NCI-H1694 (cell line): ENCODE measurements around the gene HMGA1.
A peak's percentile ranks its signal among the peaks of the same experiment; 100 is the strongest.
"Not testable (repeated sequence)": the region's sequence is repeated elsewhere in the genome, so short reads cannot be mapped to it uniquely, and the experiment has no call there.

Experiments used
- DNase-seq: peaks from one replicate; lab custom pipeline; 2025; lab: John Stamatoyannopoulos, UW

Gene HMGA1

DNA sequence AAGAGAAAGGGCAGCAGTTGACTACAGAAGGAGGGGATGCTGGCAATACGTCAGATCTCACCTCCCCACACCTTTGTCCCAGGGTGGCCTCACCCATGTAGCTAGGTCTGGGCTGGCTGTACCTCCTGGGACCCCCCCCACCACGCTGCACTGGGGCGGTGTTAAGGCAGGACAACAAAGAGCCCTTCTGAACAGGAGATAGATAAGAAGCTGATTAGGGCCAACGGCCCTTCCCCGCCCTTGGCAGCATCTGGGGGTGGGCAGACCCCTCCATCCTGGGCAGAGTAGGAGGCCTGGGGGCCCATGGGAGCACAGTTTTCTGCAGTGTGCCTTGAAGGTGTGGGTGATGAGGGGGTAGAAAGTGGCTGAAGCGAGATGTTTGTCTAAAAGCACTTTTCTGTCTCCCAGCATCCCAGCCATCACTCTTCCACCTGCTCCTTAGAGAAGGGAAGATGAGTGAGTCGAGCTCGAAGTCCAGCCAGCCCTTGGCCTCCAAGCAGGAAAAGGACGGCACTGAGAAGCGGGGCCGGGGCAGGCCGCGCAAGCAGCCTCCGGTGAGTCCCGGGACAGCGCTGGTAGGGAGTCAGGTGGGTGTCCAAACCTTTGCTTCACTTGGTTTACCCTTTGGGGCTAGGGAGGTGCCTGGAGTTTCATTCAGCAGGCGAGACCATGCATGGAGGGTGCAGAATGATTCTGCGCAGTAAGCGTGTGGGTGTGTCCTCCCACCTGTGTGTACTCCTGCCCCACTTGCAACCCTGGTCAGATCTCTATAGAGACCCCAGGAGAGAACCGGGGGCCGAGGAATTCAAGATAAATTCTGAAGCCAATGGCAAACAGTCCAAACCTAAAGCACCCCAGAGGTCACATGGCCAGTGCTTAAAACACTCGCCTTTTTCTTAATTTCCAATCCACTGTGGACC, 3.9 kb downstream of the HMGA1 start:
- DNase-seq = no peak

- DNase-seq = no peak
Measured at GRCh38 chr6:34241351-34242215, 4.9 kb downstream of the HMGA1 start.

DNA sequence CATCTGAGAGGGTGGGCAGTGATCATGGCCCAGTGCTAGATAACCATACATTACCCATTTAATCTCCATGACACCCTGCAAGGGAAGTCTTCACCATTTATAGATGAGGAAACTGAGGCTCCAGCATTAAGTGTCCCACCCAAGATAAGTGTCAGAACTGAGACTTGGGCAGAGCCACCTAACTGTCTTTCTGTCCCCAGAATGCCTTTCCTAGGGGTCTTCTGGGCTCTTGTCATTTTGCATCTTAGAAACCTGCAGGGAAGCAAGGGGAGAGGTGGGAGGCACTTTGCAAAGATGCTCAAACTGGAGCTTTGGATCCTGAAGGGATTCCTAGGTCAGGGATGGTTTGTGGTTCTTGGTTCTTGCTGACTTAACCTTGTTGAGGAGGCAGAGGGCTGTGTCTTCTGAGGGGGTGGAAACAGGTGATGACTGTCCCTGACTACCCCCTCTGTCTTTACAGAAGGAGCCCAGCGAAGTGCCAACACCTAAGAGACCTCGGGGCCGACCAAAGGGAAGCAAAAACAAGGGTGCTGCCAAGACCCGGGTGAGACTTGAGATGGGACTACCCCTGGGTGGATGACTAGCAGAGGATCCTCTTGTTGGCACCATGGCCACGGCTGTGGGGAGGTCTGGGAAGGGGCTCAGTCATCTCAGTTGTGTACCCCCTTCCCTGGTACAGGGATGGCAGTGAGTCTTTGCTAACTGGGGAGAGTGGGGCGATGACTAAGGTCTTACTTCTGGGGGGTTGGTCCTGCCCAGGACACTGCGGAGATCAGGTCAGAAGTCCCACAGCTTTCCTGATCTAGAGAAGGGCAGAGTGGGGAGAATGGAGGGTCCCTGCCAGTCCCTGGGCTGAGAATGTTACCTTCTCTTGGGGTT, 5.8 kb downstream of the HMGA1 start:
- DNase-seq = no peak

DNA sequence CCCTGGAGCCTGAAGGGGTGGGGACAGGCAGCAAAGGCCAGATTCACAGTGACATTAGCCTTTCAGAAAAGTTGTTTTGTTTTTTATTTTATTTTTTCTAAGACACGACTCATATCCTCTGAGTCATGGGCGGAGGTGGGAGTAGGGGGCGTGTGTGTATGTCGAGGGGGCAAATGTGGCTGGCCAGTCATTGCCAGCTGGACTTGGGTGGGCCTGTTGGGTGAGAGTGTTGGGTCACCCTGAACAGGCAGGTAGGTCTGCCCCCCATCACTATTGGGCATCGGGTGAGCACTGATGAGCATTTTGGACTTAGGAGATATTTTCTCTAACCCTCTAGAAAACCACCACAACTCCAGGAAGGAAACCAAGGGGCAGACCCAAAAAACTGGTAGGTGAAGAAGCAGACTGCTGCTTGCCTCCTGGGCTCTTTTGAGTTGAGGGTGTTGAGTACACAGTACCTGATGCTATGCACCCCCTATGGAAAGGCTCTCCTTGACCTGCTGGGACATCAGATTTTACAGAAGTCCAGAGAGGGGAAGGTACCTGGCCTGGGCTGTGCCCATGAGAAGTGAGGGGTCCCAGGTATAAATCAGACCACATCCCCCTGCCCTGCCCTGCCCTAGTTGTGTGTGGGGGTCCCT, 6.6 kb downstream of the HMGA1 start:
- DNase-seq = no peak

DNA sequence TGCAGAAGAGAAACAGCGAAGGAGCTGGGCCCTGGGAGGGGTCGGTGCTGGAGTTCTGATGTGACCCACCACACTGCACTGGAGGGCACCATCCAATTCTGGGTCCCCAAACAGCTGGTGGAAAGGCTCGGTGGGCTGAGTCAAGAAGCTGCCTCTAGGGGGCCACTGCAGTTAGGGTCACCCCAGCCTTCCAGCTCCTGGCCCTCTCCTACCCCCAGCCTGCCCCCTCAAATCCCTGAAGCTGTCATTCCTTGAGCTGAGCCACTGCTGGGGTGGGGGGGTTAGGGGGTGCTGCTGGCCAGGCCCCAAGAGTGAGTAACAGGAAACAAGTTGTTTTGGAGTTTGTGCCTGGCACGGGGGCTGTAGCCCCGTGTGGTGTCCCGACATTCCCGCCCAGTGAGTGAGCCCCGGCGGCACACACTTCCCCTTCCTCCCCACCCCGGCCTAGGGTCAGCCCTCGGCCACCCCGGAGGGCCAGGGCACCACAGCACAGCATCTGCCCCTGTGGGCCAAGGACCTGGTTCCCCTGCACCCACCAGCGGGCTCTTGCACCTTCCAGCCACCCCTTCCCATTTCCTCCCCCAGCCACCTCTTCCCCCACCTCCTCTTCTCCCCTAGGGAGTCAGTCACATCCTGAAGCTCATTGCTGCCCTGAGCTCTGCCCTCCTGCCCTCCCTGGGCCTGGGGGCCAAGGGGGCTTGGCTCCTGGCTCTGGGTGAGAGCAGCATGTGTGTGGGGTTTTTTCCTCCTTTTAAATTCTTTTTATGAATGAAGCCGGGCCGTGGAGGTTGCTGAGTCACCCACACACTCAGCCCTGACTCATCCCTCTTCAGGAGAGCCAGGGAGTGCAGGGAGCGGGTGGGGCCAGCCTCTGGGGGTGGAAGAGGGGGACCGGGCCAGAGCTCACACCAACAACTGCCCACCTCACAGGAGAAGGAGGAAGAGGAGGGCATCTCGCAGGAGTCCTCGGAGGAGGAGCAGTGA, 7.5 kb downstream of the HMGA1 start:
- DNase-seq = no peak

DNA sequence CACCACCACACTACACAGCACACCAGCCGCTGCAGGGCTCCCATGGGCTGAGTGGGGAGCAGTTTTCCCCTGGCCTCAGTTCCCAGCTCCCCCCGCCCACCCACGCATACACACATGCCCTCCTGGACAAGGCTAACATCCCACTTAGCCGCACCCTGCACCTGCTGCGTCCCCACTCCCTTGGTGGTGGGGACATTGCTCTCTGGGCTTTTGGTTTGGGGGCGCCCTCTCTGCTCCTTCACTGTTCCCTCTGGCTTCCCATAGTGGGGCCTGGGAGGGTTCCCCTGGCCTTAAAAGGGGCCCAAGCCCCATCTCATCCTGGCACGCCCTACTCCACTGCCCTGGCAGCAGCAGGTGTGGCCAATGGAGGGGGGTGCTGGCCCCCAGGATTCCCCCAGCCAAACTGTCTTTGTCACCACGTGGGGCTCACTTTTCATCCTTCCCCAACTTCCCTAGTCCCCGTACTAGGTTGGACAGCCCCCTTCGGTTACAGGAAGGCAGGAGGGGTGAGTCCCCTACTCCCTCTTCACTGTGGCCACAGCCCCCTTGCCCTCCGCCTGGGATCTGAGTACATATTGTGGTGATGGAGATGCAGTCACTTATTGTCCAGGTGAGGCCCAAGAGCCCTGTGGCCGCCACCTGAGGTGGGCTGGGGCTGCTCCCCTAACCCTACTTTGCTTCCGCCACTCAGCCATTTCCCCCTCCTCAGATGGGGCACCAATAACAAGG, 8.5 kb downstream of the HMGA1 start:
- not testable (repeated sequence) for DNase-seq

- not testable (repeated sequence) for DNase-seq
Measured at GRCh38 chr6:34245761-34246140, 9.1 kb downstream of the HMGA1 start.

DNA sequence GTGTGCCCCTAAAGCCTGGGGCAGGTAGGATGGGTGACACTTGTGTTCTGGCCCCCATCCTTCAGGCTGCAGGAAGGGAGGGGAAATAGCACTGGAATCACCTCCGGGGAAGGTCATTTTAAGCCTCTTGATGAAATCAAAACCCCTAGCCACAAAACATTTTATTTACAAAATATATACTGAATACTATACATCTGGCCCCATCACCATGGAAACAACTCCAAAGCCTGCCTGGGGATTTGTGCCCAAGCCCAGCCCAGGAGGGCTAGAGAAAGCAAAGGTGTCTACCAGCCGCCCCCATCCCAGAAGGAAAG, 9.5 kb downstream of the HMGA1 start:
- no peak for DNase-seq

GRCh38 chr6:34246563-34247391, 10.1 kb downstream of the HMGA1 start:
- peak; percentile 75 for DNase-seq

GRCh38 chr6:34247481-34248197, 11.0 kb downstream of the HMGA1 start:
- no peak for DNase-seq

GRCh38 chr6:34248198-34248726, 11.6 kb downstream of the HMGA1 start:
- DNase-seq = no peak

GRCh38 chr6:34248727-34249468, 12.2 kb downstream of the HMGA1 start, which contains the start of gene SMIM29:
Gene SMIM29, minus strand, starts transcription at chr6:34249006. Its CDS starts 1,215 bp downstream, at chr6:34247791.
- DNase-seq = peak; percentile 65

DNA sequence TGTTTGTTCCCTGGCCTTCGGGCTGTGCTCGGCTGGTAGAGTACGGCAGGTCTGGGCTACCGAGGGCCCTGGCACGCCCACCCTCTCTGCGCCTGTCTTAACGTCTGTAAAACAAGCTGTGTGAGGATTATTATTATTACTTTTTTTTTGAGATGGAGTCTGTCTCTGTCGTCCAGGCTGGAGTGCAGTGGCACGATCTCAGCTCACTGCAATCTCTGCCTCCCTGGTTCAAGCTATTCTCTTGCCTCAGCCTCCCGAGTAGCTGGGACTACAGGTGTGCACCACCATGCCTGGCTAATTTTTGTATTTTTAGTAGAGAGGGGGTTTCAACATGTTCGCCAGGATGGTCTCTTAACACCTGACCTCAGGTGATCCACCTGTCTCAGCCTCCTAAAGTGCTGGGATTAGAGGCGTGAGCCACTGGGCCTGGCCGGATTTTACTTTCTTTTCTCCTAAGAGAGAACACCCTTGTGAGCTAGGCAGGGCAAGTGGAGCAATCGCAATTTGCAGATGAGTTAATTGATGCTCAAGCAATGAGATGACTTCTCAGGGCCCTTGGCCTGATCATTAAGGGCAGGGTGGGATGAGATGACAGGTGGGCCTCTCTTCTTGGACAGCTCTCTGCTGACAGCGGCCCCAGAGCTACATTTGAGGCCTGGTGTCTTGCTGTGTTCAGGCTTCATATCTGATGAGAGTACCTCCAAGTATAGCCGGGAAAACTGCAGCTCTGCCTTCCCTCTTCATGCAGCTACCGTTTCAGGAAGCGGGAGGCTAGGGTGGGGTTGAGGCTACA, 13.0 kb downstream of the HMGA1 start:
- peak; percentile 39 for DNase-seq

- not testable (repeated sequence) for DNase-seq
Measured at GRCh38 chr6:34252395-34252794, 15.7 kb downstream of the HMGA1 start.

- DNase-seq = no peak
Measured at GRCh38 chr6:34259529-34260069, 22.9 kb downstream of the HMGA1 start.
